ENCODE measurements around the gene FAM53C.
"Not testable (repeated sequence)": the region's sequence is repeated elsewhere in the genome, so short reads cannot be mapped to it uniquely, and the experiment has no call there.

Gene FAM53C

DNA sequence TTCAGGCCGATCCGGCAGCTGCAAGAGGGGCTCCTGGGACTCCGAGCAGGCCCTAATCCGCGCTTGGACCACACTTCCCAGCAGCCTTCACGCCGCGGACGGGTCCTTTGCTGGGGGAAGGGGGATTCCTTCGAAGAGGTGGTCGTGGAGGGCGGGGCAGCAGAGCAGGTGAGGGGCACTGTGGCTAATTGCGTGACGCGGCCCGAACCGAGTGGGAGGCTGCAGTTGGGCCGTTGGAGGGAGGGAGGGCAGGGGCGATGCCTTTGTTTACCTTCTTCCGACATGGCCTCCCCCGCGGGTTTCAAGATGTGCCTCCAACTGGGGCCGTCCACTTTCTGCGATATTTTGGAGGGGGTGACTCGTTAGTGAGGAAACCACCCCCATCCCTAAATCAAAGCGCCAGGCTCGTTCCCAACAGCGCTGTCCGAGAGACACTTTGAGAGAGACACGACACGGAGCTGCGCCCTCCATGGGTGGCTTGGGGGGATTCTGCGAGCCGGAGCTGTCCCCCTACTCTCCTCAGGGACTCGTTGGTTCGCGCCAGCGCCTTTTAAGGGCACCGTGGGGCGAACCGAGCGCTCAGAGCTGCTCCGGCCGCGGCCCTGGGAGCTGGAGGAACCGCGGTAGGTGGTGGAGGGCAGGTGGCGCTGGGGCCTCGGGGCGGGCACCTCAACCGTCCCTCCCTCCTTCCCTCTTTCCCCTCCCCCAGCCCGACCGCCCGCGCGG is at the start of gene FAM53C:
TSS of gene FAM53C (plus strand) at position 582 of the 726 bp plus-strand sequence. CDS start 3,070 bp downstream, outside the sequence.
- peak; percentile 94 for DNase-seq

- no peak for DNase-seq
These were observed 48.8 kb upstream of the FAM53C start for GRCh38 chr5:138289296-138289695.

GRCh38 chr5:138303372-138303771 is 34.7 kb upstream of the FAM53C start:
- DNase-seq = no peak

DNA sequence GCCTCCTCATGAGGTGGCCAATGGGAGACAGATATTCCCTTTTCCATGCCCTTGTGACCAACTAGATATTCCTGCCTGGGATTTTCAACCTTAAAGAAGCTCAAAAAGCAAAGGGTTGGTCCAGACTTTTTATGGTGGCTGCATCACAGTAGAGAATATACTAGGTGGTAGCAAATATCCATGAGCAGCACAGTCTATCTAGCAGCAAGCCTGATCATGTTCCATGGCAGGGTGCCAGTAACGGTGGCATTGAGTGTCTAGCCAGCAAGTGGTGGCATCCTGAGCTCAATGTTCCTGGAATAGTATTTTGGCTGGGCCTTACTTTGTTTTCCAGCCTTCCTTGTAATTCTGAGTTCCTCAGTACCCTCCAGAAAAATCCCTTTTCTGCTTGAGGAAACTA is 32.3 kb upstream of the FAM53C start:
- no peak for DNase-seq

DNA sequence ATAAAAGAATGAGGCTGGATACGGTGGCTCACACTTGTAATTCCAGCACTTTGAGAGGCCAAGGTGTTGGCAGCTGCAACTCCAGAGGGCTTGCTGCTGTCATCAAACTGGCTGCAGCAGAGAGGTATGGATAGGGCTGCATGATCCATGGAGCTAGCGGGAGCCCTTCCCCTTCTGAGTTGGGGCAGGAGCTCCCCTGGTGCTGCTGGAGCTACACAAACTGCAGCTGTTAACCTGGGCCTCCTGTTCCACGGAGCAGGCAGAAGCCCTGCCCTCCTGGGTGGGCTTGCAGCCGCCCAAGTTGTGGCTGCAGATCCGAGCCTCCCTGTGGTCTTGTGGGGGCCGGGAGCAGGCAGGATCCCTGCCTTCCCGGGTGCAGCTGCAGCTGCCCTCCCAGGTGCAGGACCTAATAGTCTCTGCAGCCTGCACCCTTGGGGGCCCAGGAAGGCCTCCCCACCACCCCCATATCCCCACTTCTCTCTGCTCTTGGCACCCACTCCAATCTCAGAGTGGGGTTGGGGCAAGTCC is 22.3 kb upstream of the FAM53C start:
- DNase-seq = no peak

GRCh38 chr5:138316355-138316754 is 21.7 kb upstream of the FAM53C start:
- no peak for DNase-seq

- DNase-seq = not testable (repeated sequence)
These were observed 19.9 kb upstream of the FAM53C start for GRCh38 chr5:138318211-138318610.

DNA sequence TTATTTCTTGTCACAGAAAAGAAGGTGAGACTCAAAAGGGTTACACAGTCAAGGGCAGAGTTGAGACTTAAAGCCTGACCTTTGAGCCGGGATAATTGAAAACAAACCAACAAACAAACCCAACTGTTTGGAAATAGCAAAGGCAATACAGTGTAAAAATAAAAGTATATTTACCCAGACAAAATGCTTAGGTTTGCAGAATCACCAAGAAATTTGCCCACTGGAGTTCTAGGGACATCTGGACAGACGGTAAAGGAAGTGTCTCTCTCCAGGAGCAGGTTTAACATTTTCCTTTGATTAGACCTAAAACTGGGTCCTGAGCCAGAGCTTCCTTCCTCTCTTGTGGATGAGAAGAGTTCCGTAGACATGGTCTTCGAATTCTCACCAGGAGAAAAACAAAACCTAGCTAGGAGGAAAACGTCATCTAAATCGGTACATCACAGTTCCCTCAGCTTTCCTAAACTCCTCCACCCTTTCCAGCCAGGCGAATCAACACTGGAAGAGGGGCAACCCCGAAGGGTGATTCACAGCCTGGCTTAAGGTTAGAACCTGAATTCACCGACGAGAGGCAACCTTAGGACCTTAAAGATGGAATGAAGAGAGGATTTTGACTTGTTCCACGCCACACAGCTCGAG is 7.1 kb upstream of the FAM53C start:
- DNase-seq = peak; percentile 7

- DNase-seq = peak; percentile 99
These were observed 6.4 kb upstream of the FAM53C start, which contains the start of gene CDC25C for GRCh38 chr5:138331449-138332368. Gene CDC25C, minus strand, starts transcription at chr5:138331804. Its CDS starts 624 bp downstream, at chr5:138331180.

GRCh38 chr5:138334867-138335447 is 3.1 kb upstream of the FAM53C start:
- DNase-seq = no peak

DNA sequence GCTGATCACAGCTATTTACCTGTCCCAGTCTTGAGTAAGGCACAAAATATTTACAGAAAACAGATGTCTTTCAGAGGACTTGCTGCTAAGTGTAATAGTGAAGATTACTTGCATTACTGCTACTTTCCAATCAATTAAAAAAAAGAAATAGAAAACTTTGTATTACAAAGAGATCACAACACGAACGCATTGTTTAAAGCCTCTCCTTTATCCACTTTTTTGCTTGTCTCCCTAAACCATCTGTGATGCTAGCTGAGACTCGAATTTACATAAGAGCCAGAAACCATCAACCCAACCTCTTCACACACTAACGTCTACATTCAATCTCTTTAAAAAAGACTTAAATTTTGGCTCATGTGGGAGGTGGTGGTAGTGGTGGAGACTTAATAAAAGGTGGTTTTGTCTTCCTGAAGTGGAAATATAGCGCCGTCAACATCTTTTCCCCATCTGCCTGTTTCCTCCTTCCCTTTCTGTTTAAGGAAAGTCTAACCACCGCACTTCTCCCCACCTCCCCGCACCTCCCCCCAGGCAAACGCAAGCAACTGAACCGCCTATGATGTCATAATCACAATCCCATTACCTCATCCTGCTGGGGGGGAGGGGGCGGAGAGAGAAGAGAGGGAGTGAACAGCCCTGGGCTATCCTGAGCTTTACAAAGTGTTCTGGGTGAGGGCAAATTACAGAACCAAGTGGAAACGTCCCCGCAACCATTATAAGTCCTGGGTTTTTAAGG is 948 bp upstream of the FAM53C start:
- DNase-seq = peak; percentile 85

DNA sequence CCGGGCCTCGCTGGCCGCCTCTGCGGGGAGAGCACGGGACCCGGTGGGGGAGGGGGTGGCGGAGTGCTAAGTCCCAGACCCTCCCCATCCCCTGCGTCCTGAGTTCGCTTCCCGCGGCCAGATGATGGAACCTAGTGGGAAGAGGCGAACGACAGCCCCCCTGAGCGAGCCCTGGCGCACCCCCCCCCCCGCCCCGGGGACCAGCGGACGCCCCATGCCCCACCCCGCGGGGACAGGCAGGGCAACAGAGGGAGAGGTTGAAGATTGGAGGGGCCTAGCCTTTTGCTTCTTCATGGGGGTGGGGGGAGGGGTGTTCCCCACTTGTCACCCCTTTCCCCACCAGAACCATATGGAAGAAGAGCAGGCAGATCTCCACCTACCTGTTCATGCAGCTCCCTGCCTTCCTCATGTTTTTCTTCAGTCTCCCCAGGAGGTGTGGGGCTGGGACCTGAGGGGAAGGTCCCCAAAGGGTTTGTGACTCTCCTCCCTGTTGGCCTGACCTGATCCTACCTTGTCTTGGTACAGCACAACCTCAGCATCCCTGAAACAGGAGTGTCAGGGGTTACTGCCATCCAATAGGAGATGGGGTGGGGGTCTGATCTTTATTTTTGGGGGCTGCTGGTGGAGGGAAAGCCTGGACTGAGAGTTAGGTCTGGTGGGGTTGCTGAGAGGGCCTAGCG is 485 bp downstream of the FAM53C start:
- DNase-seq = no peak

DNA sequence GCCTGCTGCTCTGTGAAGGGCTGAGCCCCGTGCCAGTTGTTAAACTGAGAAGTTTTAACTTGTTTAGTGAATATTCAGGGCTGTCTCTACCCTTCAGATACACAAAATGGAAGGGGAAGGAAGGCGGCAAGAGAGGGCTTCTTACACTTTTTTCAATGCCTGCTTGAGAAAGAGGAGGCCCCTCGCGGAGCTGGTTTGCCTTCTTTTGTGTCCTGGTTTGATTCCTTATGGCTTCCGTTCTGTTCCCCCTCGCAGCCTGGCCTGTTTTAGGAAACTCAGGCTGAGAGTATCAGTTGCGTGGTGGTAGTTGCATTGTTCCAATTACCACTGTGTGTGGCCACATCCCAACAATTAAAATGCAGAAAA is 1.0 kb downstream of the FAM53C start:
- peak; percentile 11 for DNase-seq

DNA sequence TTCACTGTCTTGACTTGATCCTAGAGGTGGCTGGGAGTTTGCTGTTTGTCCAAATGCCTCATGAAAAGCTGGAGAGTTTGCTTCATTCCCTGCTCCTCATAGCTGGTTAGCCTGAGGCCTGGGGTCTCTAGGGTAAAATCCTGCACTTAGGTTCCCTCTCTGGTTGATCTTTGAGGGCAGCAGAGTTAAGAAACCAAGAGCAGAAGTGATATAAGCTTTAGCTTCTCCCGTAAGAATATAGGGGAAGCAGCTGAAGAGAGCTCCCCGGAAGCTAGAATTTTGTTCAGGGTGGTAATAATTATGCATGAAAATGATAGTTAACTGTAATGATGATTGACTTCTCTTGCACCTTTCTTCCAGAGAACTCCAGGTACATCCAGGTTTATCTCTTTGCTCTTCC is 1.4 kb downstream of the FAM53C start:
- no peak for DNase-seq

DNA sequence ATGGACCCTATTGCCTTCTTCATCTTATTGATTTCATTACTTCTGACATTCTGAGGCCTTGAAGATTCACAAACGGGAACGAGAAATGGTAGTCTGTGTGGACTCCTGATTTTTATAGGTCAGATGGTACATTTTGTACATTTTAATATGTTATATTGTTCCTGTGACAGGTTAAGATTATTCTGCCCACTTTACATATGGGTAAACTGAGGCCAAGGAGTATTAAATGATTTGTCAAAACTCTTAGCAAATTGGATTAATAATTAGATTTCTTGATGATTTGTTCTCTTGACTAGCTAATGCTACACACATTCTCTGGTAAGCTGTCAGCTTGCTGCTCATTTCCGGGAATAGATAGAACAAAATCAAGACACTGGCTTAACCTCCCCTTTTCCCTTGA is 1.9 kb downstream of the FAM53C start:
- no peak for DNase-seq

- no peak for DNase-seq
These were observed 7.0 kb downstream of the FAM53C start for GRCh38 chr5:138344887-138345622.

GRCh38 chr5:138346889-138347288 is 8.8 kb downstream of the FAM53C start:
- DNase-seq = no peak

- peak; percentile 22 for DNase-seq
These were observed 11.9 kb downstream of the FAM53C start for GRCh38 chr5:138349852-138350562.

- no peak for DNase-seq
These were observed 12.5 kb downstream of the FAM53C start for GRCh38 chr5:138350563-138350890.

DNA sequence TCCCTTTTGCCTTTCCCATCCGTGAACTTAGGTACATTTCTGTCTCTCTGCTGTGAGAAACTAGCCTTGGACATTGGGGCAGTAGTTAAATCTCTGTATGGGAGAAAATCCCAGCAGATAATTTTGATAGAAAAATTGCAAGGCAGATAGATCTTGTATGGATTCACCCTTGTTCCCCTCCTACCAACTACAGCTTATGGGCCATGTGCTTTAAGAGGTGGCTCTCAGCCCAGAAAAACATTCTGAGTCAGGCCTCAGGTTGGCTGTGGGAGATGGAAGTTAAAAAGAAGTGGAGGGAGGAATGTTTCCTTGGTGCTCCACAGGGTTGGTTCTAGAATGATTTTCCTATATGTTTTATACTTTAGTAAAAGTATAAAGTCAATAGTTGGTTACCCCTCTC is 13.0 kb downstream of the FAM53C start:
- DNase-seq = peak; percentile 59
